ENCODE measurements around the gene NDFIP1. TPM values are rescaled to one million over a fixed set of nuclear protein-coding genes. Genes with fewer than 3 reads are reported as not detected.

NDFIP1 gene, protein sequence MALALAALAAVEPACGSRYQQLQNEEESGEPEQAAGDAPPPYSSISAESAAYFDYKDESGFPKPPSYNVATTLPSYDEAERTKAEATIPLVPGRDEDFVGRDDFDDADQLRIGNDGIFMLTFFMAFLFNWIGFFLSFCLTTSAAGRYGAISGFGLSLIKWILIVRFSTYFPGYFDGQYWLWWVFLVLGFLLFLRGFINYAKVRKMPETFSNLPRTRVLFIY
- total RNA-seq (100 to 1,000 TPM in 2 of 5 donors, 10 to 100 TPM in 3; 76.3 to 194 (median 90.8) TPM), total RNA-seq (77.8 to 329 (median 171) reads per million in 29 experiments)
- total RNA-seq (2013), result 90.2 TPM

DNA sequence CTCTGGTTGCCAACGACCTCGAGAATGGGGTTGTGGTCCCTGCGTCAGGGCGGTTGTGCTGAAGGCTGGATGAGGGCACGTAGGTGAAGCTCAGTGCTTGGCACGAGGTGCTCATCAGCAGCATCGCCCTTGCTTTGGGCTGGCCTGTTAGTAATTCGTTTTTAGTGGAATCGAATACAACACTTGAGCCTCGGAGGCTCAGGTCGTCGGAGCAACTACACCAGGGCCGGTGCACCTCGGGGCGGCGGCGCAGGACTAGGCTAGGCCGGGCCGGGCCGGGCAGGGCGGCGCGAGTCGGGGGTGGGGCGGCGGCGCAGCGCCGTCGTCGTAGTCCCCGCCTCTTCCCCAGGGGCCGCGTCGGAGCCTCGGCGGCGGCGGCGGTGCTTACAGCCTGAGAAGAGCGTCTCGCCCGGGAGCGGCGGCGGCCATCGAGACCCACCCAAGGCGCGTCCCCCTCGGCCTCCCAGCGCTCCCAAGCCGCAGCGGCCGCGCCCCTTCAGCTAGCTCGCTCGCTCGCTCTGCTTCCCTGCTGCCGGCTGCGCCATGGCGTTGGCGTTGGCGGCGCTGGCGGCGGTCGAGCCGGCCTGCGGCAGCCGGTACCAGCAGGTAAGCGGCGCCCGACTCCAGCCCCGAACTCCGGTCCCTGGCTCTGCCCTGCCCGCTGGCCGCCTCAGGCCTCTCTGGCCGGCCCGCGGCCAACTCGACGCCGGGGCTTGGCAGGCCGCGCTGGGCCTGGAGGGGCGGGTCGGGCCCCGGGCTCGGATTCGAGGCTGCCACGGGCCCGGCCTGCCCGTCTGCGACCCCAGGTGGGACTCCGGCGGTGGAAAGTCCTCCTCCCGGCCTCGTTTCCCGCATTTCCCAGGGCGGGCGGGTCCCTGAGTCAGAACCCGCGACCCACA is at the start of gene NDFIP1:
Gene NDFIP1 (plus strand): TSS at position 348 of the 899 bp plus-strand sequence. CDS start 196 bp downstream, at position 544.
- H3K27me3 ChIP-seq (replicated peaks in 1 of 2; ENCODE audit: control insufficient read depth in 2 of 2, extremely low read depth in 1 of 2, insufficient read depth in 2 of 2, low read length in 1 of 2), result no peaks in the 10 kb centered on the region
- DNase-seq (peak; percentile 68 to 91 (median 80)), ATAC-seq (replicated peaks in 1 of 4) (peak; percentile 80 to 94 (median 93))
- Mint-ChIP-seq H3K4me3 (peak within 1 kb of the TSS; percentile 92 to 99 (median 94)), H3K36me3 (peaks cover 7% of the 10 kb centered on the region), H3K27ac (peak within 1 kb of the TSS; percentile 95 to 98), H3K27me3 (no peaks in the 10 kb centered on the region), H3K9me3 (no peaks in the 10 kb centered on the region), H3K4me1 (peaks cover 70 to 86% (median 80%) of the 10 kb centered on the region in 3 donors)
- ChIA-PET CTCF (interaction anchor here (0.5 to 4.9 kb wide), 18 partner anchors 9 to 140 kb away, joined by 3 to 48 read pairs (median 4); partner anchors contain the start of genes GNPDA1 (in 1 of the 2) and RNF14 (in 1 of the 2)), POLR2A (interaction anchor here (0.6 to 4.0 kb wide), 14 partner anchors 11 to 1301 kb away, joined by 3 to 49 read pairs (median 3); no protein-coding TSS in a partner anchor)
- peak within 1 kb of the TSS; percentile 92 for H3K27ac ChIP-seq (ENCODE audit: low read length)
- H3K4me1 ChIP-seq (ENCODE audit: control insufficient read depth in 1 of 2, extremely low read depth in 1 of 2, insufficient read depth in 2 of 2, low read length in 2 of 2), result peaks cover 45 to 52% of the 10 kb centered on the region in 2 experiments
- peak within 1 kb of the TSS; percentile 88 to 89 for H3K4me3 ChIP-seq (ENCODE audit: control insufficient read depth in 1 of 2, extremely low read depth in 1 of 2, low read length in 1 of 2)
- WGBS (ENCODE audit: insufficient coverage), result 1% methylated on average over 101 of the region's 103 CpGs
- no peaks in the 10 kb centered on the region for H3K36me3 ChIP-seq (ENCODE audit: control insufficient read depth in 2 of 2, extremely low read depth in 1 of 2, insufficient read depth in 1 of 2, low read length in 1 of 2)
- H3K9me3 ChIP-seq, result no peaks in the 10 kb centered on the region

DNA sequence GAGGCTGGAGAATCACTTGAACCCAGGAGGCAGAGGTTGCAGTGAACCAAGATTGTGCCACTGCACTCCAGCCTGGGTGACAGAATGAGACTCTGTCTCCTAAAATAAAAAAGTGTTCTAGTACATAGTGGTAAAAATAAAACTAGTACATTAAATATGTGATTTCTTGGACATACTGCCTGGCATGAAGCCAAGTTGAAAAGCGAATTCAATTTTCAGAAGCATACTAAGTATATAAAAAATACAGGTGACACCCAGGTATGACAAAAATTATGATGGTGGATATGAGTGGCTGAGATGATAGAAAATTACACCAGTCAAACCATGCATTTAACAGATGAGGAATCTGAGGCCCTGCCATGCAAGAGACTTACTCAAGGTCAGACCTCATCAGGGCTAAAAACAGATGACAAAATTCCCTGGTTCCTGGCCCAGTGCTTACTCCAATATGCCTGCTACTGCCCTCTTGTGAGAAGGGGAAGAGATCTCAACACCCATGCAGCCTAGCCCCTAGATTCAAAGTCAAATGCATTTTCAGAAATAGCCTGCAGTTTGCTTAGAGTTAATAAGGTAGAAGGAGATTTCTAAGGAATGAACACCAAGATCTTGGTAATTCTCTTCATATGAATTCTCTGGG is 49.2 kb upstream of the NDFIP1 start:
- H3K27me3 Mint-ChIP-seq, result no peaks in the 10 kb centered on the region
- Histone ChIP-seq H3K27ac (ENCODE audit: low read length) (no peak overlapping the region), H3K9me3 (no peaks in the 10 kb centered on the region), H3K4me1 (ENCODE audit: control insufficient read depth in 1 of 2, extremely low read depth in 1 of 2, insufficient read depth in 2 of 2, low read length in 2 of 2) (peaks cover 0 to 15% of the 10 kb centered on the region in 2 experiments), H3K36me3 (ENCODE audit: control insufficient read depth in 2 of 2, extremely low read depth in 1 of 2, insufficient read depth in 1 of 2, low read length in 1 of 2) (no peaks in the 10 kb centered on the region), H3K4me3 (ENCODE audit: control insufficient read depth in 1 of 2, extremely low read depth in 1 of 2, low read length in 1 of 2) (no peak overlapping the region), H3K27me3 (replicated peaks in 1 of 2; ENCODE audit: control insufficient read depth in 2 of 2, extremely low read depth in 1 of 2, insufficient read depth in 2 of 2, low read length in 1 of 2) (no peaks in the 10 kb centered on the region)
- CTCF ChIA-PET, result no interaction called here
- peaks cover 12 to 15% (median 14%) of the 10 kb centered on the region in 3 donors for H3K4me1 Mint-ChIP-seq
- H3K27ac Mint-ChIP-seq, result no peak overlapping the region
- POLR2A ChIA-PET, result no interaction called here
- no peaks in the 10 kb centered on the region for H3K36me3 Mint-ChIP-seq
- WGBS (ENCODE audit: insufficient coverage), result no CpG with 5 or more reads among the region's 1 CpG
- no peaks in the 10 kb centered on the region for H3K9me3 Mint-ChIP-seq
- H3K4me3 Mint-ChIP-seq, result no peak overlapping the region
- DNase-seq, result no peak
- no peak for ATAC-seq (replicated peaks in 1 of 4)

DNA sequence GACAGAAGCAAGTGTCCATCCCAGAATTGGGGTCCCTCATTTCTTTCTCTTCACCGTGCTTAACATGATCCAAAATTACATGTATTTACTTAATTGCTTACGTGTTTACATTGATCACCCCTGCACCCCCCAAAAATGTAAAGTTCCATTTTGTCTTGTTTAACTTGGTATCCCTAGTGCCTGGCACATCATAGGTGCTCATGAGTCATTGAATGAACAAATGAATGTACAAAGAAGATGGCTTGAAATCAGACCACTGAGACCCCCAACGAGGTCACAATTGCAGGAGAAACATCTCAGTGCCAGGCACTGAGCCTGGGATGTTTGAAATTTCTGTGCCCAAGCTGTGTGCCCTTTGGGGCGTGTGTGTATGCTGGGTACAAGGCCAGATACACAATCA is 45.2 kb upstream of the NDFIP1 start:
- H3K9me3 ChIP-seq, result no peaks in the 10 kb centered on the region
- H3K27me3 Mint-ChIP-seq, result no peaks in the 10 kb centered on the region
- no peak overlapping the region for H3K27ac ChIP-seq (ENCODE audit: low read length)
- H3K4me3 ChIP-seq (ENCODE audit: control insufficient read depth in 1 of 2, extremely low read depth in 1 of 2, low read length in 1 of 2), result no peak overlapping the region
- H3K27me3 ChIP-seq (replicated peaks in 1 of 2; ENCODE audit: control insufficient read depth in 2 of 2, extremely low read depth in 1 of 2, insufficient read depth in 2 of 2, low read length in 1 of 2), result peaks cover 0 to 4% of the 10 kb centered on the region in 2 experiments
- no peaks in the 10 kb centered on the region for H3K9me3 Mint-ChIP-seq
- DNase-seq (no peak), ATAC-seq (replicated peaks in 1 of 4) (peak in 2 of 4 experiments; percentile 14 to 18)
- no peaks in the 10 kb centered on the region for H3K36me3 ChIP-seq (ENCODE audit: control insufficient read depth in 2 of 2, extremely low read depth in 1 of 2, insufficient read depth in 1 of 2, low read length in 1 of 2)
- ChIA-PET CTCF (interaction anchor here in 1 of 2 donors (0.6 to 1.1 kb wide), 4 partner anchors 10 to 825 kb away, joined by 3 read pairs; no protein-coding TSS in a partner anchor), POLR2A (interaction anchor here in 1 of 2 donors (1.0 kb wide), 1 partner anchor 46 kb away, joined by 3 read pairs; no protein-coding TSS in a partner anchor)
- H3K36me3 Mint-ChIP-seq, result no peaks in the 10 kb centered on the region
- 40% methylated on average over 1 of the region's 4 CpGs for WGBS (ENCODE audit: insufficient coverage)
- H3K27ac Mint-ChIP-seq, result peak overlapping the region; percentile 21 to 65
- H3K4me1 ChIP-seq (ENCODE audit: control insufficient read depth in 1 of 2, extremely low read depth in 1 of 2, insufficient read depth in 2 of 2, low read length in 2 of 2), result peaks cover 0 to 15% of the 10 kb centered on the region in 2 experiments
- peak overlapping the region in 1 of 3 donors; percentile 72 for H3K4me3 Mint-ChIP-seq
- peaks cover 12 to 15% (median 15%) of the 10 kb centered on the region in 3 donors for H3K4me1 Mint-ChIP-seq

DNA sequence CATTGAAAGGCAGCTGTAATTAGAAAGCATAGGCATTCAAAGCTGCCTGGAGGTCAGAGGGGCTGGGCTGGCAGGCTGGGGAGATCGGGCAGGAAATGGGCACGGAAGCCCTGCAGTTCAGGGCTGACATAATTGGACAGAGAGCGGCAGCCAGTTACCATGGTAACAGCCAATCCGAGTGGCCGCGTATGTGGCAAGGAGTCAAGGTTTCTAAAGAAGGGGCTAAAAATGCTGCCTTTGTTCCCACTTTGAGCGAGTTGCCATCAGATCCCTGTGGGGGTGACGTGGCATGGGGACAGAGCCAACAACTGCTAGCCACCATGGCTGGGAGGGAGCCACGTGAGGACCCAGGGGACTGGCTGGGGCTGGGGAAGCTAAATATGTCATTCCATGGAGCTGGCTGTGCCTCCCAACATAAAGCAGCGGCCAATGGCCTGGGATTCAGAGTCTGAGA is 44.7 kb upstream of the NDFIP1 start:
- Histone ChIP-seq H3K9me3 (no peaks in the 10 kb centered on the region), H3K27ac (ENCODE audit: low read length) (no peak overlapping the region), H3K27me3 (replicated peaks in 1 of 2; ENCODE audit: control insufficient read depth in 2 of 2, extremely low read depth in 1 of 2, insufficient read depth in 2 of 2, low read length in 1 of 2) (peaks cover 0 to 4% of the 10 kb centered on the region in 2 experiments), H3K4me1 (ENCODE audit: control insufficient read depth in 1 of 2, extremely low read depth in 1 of 2, insufficient read depth in 2 of 2, low read length in 2 of 2) (peaks cover 0 to 15% of the 10 kb centered on the region in 2 experiments), H3K4me3 (ENCODE audit: control insufficient read depth in 1 of 2, extremely low read depth in 1 of 2, low read length in 1 of 2) (no peak overlapping the region), H3K36me3 (ENCODE audit: control insufficient read depth in 2 of 2, extremely low read depth in 1 of 2, insufficient read depth in 1 of 2, low read length in 1 of 2) (no peaks in the 10 kb centered on the region)
- ChIA-PET POLR2A (interaction anchor here (0.7 to 1.0 kb wide), 2 partner anchors 40 to 46 kb away, joined by 3 read pairs; no protein-coding TSS in a partner anchor), CTCF (interaction anchor here (0.6 to 0.7 kb wide), 2 partner anchors 258 to 824 kb away, joined by 3 to 5 read pairs; no protein-coding TSS in a partner anchor)
- DNase-seq, result peak in 32 of 35 experiments; percentile 10 to 53 (median 22)
- 50% methylated on average over 10 of the region's 10 CpGs for WGBS (ENCODE audit: insufficient coverage)
- peak overlapping the region in 2 of 3 donors; percentile 13 to 72 for H3K4me3 Mint-ChIP-seq
- peaks cover 12 to 15% (median 15%) of the 10 kb centered on the region in 3 donors for H3K4me1 Mint-ChIP-seq
- no peaks in the 10 kb centered on the region for H3K27me3 Mint-ChIP-seq
- H3K9me3 Mint-ChIP-seq, result no peaks in the 10 kb centered on the region
- ATAC-seq (replicated peaks in 1 of 4), result peak; percentile 50 to 89 (median 82)
- H3K27ac Mint-ChIP-seq, result peak overlapping the region; percentile 21 to 65
- no peaks in the 10 kb centered on the region for H3K36me3 Mint-ChIP-seq

DNA sequence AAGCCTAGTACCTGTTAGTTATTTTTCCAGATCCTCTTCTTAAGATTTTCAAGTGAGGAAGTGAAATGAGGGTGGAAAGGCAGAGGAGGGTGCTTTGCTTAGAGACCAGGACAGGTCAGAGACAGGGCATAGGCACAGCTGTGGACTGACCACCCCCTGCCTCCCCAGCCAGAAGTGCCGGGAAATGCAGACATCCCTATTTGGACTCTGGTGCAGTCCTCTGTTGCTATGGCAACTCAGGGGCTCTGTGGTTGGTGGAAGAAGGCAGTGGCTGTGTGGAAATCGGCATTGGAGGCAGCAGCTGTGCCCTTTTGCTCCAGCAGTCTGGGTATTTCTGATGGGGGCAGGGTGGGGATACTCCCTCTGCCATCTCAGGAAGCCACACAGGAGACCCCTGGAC is 43.3 kb upstream of the NDFIP1 start:
- no peak for ATAC-seq (replicated peaks in 1 of 4)
- no peak overlapping the region for H3K27ac ChIP-seq (ENCODE audit: low read length)
- H3K9me3 ChIP-seq, result no peaks in the 10 kb centered on the region
- no peaks in the 10 kb centered on the region for H3K36me3 ChIP-seq (ENCODE audit: control insufficient read depth in 2 of 2, extremely low read depth in 1 of 2, insufficient read depth in 1 of 2, low read length in 1 of 2)
- Mint-ChIP-seq H3K36me3 (no peaks in the 10 kb centered on the region), H3K4me3 (no peak overlapping the region), H3K4me1 (peaks cover 17 to 23% (median 20%) of the 10 kb centered on the region in 3 donors), H3K9me3 (no peaks in the 10 kb centered on the region), H3K27ac (no peak overlapping the region), H3K27me3 (no peaks in the 10 kb centered on the region)
- H3K4me1 ChIP-seq (ENCODE audit: control insufficient read depth in 1 of 2, extremely low read depth in 1 of 2, insufficient read depth in 2 of 2, low read length in 2 of 2), result peaks cover 0 to 17% of the 10 kb centered on the region in 2 experiments
- H3K4me3 ChIP-seq (ENCODE audit: control insufficient read depth in 1 of 2, extremely low read depth in 1 of 2, low read length in 1 of 2), result no peak overlapping the region
- no peak for DNase-seq
- CTCF ChIA-PET, result interaction anchor here (0.6 to 0.7 kb wide), 4 partner anchors 71 to 622 kb away, joined by 3 to 8 read pairs (median 4); no protein-coding TSS in a partner anchor
- H3K27me3 ChIP-seq (replicated peaks in 1 of 2; ENCODE audit: control insufficient read depth in 2 of 2, extremely low read depth in 1 of 2, insufficient read depth in 2 of 2, low read length in 1 of 2), result peaks cover 0 to 4% of the 10 kb centered on the region in 2 experiments
- no CpG with 5 or more reads among the region's 2 CpGs for WGBS (ENCODE audit: insufficient coverage)
- POLR2A ChIA-PET, result interaction anchor here (0.7 kb wide), 2 partner anchors 51 to 145 kb away, joined by 8 to 10 read pairs; no protein-coding TSS in a partner anchor
